Measurements from ENCODE around the gene ATG14.
"Not testable (repeated sequence)": the region's sequence is repeated elsewhere in the genome, so short reads cannot be mapped to it uniquely, and the experiment has no call there.

The ATG14 gene

GRCh38 chr14:55349565-55349964 lies 62.1 kb downstream of the ATG14 start:
- no peak for DNase-seq

GRCh38 chr14:55348766-55349453 lies 62.7 kb downstream of the ATG14 start:
- no peak for DNase-seq

- DNase-seq, result no peak
Observed at GRCh38 chr14:55347748-55348147, 63.9 kb downstream of the ATG14 start.

- DNase-seq, result no peak
Observed at GRCh38 chr14:55347040-55347439, 64.6 kb downstream of the ATG14 start.

- DNase-seq, result not testable (repeated sequence)
Observed at GRCh38 chr14:55344582-55345163, 67.0 kb downstream of the ATG14 start.

GRCh38 chr14:55341781-55342180 lies 69.8 kb downstream of the ATG14 start:
- no peak for DNase-seq

GRCh38 chr14:55340482-55340881 lies 71.1 kb downstream of the ATG14 start:
- DNase-seq, result no peak

GRCh38 chr14:55339770-55340169 lies 71.9 kb downstream of the ATG14 start:
- DNase-seq, result no peak

GRCh38 chr14:55336691-55337090 lies 74.9 kb downstream of the ATG14 start:
- no peak for DNase-seq

GRCh38 chr14:55336162-55336561 lies 75.5 kb downstream of the ATG14 start:
- DNase-seq, result no peak

GRCh38 chr14:55333711-55334485 lies 77.7 kb downstream of the ATG14 start:
- no peak for DNase-seq

- DNase-seq, result no peak
Observed at GRCh38 chr14:55332654-55333570, 78.7 kb downstream of the ATG14 start.

GRCh38 chr14:55329999-55330710 lies 81.5 kb downstream of the ATG14 start:
- DNase-seq, result no peak

- DNase-seq, result no peak
Observed at GRCh38 chr14:55328317-55328716, 83.3 kb downstream of the ATG14 start.

GRCh38 chr14:55327179-55327578 lies 84.5 kb downstream of the ATG14 start:
- DNase-seq, result no peak

GRCh38 chr14:55324812-55325211 lies 86.8 kb downstream of the ATG14 start:
- DNase-seq, result no peak

- DNase-seq, result no peak
Observed at GRCh38 chr14:55323910-55324309, 87.7 kb downstream of the ATG14 start.

- DNase-seq, result no peak
Observed at GRCh38 chr14:55318694-55319093, 92.9 kb downstream of the ATG14 start.

GRCh38 chr14:55317542-55318306 lies 93.9 kb downstream of the ATG14 start:
- no peak for DNase-seq

- DNase-seq, result no peak
Observed at GRCh38 chr14:55316564-55316963, 95.1 kb downstream of the ATG14 start.

All from bone marrow (tissue), 2 donors.